GM23248 (cell line): ENCODE results near the gene SMARCA4. TPM values are rescaled to one million over a fixed set of nuclear protein-coding genes. Genes with fewer than 3 reads are reported as not detected.

Source experiments
- DNase-seq: peaks from one replicate; pipeline ENCODE4 v3.0.0-alpha.2; 2015
- H2AFZ ChIP-seq: fragments of 200-600 bp; sonication (generic); 2 replicates; pipeline ENCODE4 v1.6.1; 2016; ENCODE audit warnings: antibody characterized with exemption
- H3F3A ChIP-seq: fragments of 200-600 bp; sonication (generic); 2 replicates; pipeline ENCODE4 v1.6.1; 2016; ENCODE audit warnings: mild to moderate bottlenecking, antibody characterized with exemption, mixed run types; ENCODE audit not compliant: insufficient read depth
- H3K27ac ChIP-seq: fragments of 200-600 bp; sonication (generic); 2 replicates; pipeline ENCODE4 v1.5.1; 2016; ENCODE audit warnings: mild to moderate bottlenecking
- H3K27me3 ChIP-seq: fragments of 200-600 bp; sonication (generic); replicated peaks from 2 replicates; pipeline ENCODE4 v1.6.1; 2016; ENCODE audit warnings: mild to moderate bottlenecking; ENCODE audit not compliant: insufficient read depth
- H3K36me3 ChIP-seq: fragments of 200-600 bp; sonication (generic); 2 replicates; pipeline ENCODE4 v1.6.1; 2016; ENCODE audit warnings: low read depth, mild to moderate bottlenecking
- H3K4me1 ChIP-seq: fragments of 200-600 bp; sonication (generic); 2 replicates; pipeline ENCODE4 v1.6.1; 2016; ENCODE audit warnings: mild to moderate bottlenecking; ENCODE audit not compliant: insufficient read depth
- H3K4me2 ChIP-seq: fragments of 200-600 bp; sonication (generic); one replicate; pipeline ENCODE4 v1.6.1; 2016; ENCODE audit warnings: mild to moderate bottlenecking; ENCODE audit not compliant: unreplicated experiment
- H3K4me3 ChIP-seq: fragments of 200-600 bp; sonication (generic); 2 replicates; pipeline ENCODE4 v1.5.1; 2016; ENCODE audit warnings: mild to moderate bottlenecking
- H3K79me2 ChIP-seq: fragments of 200-600 bp; sonication (generic); 2 replicates; pipeline ENCODE4 v1.6.1; 2016; ENCODE audit warnings: mild to moderate bottlenecking; ENCODE audit not compliant: insufficient read depth
- H3K9ac ChIP-seq: fragments of 200-600 bp; sonication (generic); 2 replicates; pipeline ENCODE4 v1.6.1; 2016; ENCODE audit warnings: mild to moderate bottlenecking
- H3K9me2 ChIP-seq: fragments of 200-600 bp; sonication (generic); 2 replicates; pipeline ENCODE4 v1.6.1; 2016; ENCODE audit warnings: mixed run types, mild to moderate bottlenecking, moderate library complexity; ENCODE audit not compliant: insufficient read depth
- H3K9me3 ChIP-seq: fragments of 200-600 bp; sonication (generic); one replicate; pipeline ENCODE4 v1.6.1; 2017; ENCODE audit warnings: low read depth
- H4K20me1 ChIP-seq: fragments of 200-600 bp; sonication (generic); 2 replicates; pipeline ENCODE4 v1.6.0; 2016; ENCODE audit not compliant: insufficient read depth
- EZH2 ChIP-seq: fragments of 200-600 bp; sonication (generic); IDR thresholded peaks from 2 replicates; pipeline ENCODE4 v1.6.1; 2018; ENCODE audit warnings: antibody characterized with exemption, mild to moderate bottlenecking; ENCODE audit not compliant: insufficient read depth, poor library complexity, severe bottlenecking
- EZH2phosphoT487 ChIP-seq: fragments of 200-600 bp; sonication (generic); IDR thresholded peaks from 2 replicates; pipeline ENCODE4 v1.6.1; 2018; ENCODE audit warnings: antibody characterized with exemption, moderate library complexity, mild to moderate bottlenecking, low read depth; ENCODE audit not compliant: insufficient read depth
- WGBS, 2 experiments: methylation state at CpG; one replicate each; pipeline ENCODE4 v1.1.6; 2015 to 2017; ENCODE audit warnings: low lambda C conversion rate in 2 of 2, low coverage in 1 of 2; ENCODE audit errors: missing lambda C conversion rate in 2 of 2; 5-methylcytosine and 5-hydroxymethylcytosine counted together
- in situ Hi-C: fragments of 300-500 bp; cut with MboI; formaldehyde crosslinking; loops from 2 replicates; pipeline ENCODE4 v1.15.0; 2020
- polyA plus RNA-seq: library from polyadenylated mRNA; unstranded; fragments of >200 nt; fragmentation: Nextera tagmentation; extraction: Ambion mirVana; gene quantifications from 2 replicates; pipeline ENCODE4 v1.2.1, GENCODE V29; 2016
- total RNA-seq: library from RNA; depleted of rRNA; stranded (reverse); fragments of >200 nt; shearing (Covaris generic); gene quantifications from 2 replicates; pipeline ENCODE4 v1.2.3, GENCODE V29; 2014

SMARCA4 gene
- total and polyA plus RNA-seq, 2 experiments from 2014 or later = 37.1 to 44.0 TPM

- Histone ChIP-seq H3K9me3 (no peaks in the 10 kb centered on the region), H3K4me1 (no peaks in the 10 kb centered on the region), H3K9ac (no peak overlapping the region), H4K20me1 (no peaks in the 10 kb centered on the region), H3K4me2 (no peak overlapping the region), H3K27me3 (no peaks in the 10 kb centered on the region), H3K27ac (no peak overlapping the region), H3K9me2 (no peaks in the 10 kb centered on the region), H3K79me2 (no peaks in the 10 kb centered on the region), H3K4me3 (no peak overlapping the region), H3F3A (no peaks in the 10 kb centered on the region), H2AFZ (no peak overlapping the region), H3K36me3 (peaks cover 13% of the 10 kb centered on the region; the same call in 1 of the 2 replicates)
- no peak for DNase-seq
- WGBS, 2 experiments = 93 to 97% methylated on average over 14 of the region's 14 CpGs
- TF ChIP-seq EZH2 (no peak), EZH2phosphoT487 (no peak)
- in situ Hi-C loops = no loop called here
Observed at GRCh38 chr19:11007962-11008532, 47.2 kb downstream of the SMARCA4 start.

- DNase-seq = no peak
- Histone ChIP-seq H3K9ac (no peak overlapping the region), H3K36me3 (peaks cover 9% of the 10 kb centered on the region; the same call in 1 of the 2 replicates), H3K79me2 (no peaks in the 10 kb centered on the region), H3F3A (no peaks in the 10 kb centered on the region), H3K27me3 (no peaks in the 10 kb centered on the region), H4K20me1 (no peaks in the 10 kb centered on the region), H3K9me3 (no peaks in the 10 kb centered on the region), H2AFZ (no peak overlapping the region), H3K27ac (no peak overlapping the region), H3K4me2 (no peak overlapping the region), H3K9me2 (no peaks in the 10 kb centered on the region), H3K4me1 (no peaks in the 10 kb centered on the region), H3K4me3 (no peak overlapping the region)
- in situ Hi-C loops = no loop called here
- no peak for TF ChIP-seq EZH2phosphoT487
- TF ChIP-seq EZH2 = no peak
- 97% methylated on average over 9 of the region's 9 CpGs for WGBS, 2 experiments
Observed at GRCh38 chr19:11010041-11010440, 49.2 kb downstream of the SMARCA4 start.

DNA sequence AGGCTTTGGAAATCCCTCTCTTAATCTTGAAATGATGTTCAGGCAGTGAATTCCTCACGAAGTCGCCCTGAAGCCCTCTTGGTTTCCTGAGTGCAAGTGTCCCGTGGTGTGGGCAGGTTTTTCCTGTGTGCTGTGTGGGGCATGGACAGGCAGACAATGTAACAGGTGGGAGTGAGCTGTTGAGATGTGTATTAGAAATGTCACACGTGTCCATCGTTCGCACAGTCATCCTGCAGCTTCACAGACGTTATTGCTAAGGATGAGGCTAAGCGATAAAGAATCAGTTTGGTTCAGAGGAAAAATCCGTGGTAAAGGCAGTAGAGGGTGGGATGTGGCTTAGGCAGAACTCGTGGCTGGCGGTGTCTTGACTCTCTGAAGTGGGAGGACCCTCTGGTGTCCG lies 51.7 kb downstream of the SMARCA4 start:
- H3K27ac ChIP-seq = no peak overlapping the region
- DNase-seq = no peak
- 90 to 91% methylated on average over 12 of the region's 12 CpGs for WGBS, 2 experiments
- H3K4me3 ChIP-seq = no peak overlapping the region
- H3K4me2 ChIP-seq = no peak overlapping the region
- H3K36me3 ChIP-seq = peaks cover 9% of the 10 kb centered on the region; the same call in 1 of the 2 replicates
- H3K79me2 ChIP-seq = no peaks in the 10 kb centered on the region
- TF ChIP-seq EZH2phosphoT487 (no peak), EZH2 (no peak)
- H3K27me3 ChIP-seq = no peaks in the 10 kb centered on the region
- H3K9me3 ChIP-seq = no peaks in the 10 kb centered on the region
- in situ Hi-C loops = no loop called here
- H4K20me1 ChIP-seq = no peaks in the 10 kb centered on the region
- no peaks in the 10 kb centered on the region for H3K9me2 ChIP-seq
- H3F3A ChIP-seq = no peaks in the 10 kb centered on the region
- no peaks in the 10 kb centered on the region for H3K4me1 ChIP-seq
- no peak overlapping the region for H2AFZ ChIP-seq
- H3K9ac ChIP-seq = no peak overlapping the region

GRCh38 chr19:11013771-11014170 lies 52.9 kb downstream of the SMARCA4 start:
- no peak overlapping the region for H3K4me2 ChIP-seq
- H2AFZ ChIP-seq = no peak overlapping the region
- H3K79me2 ChIP-seq = no peaks in the 10 kb centered on the region
- in situ Hi-C loops = no loop called here
- H3K27ac ChIP-seq = no peak overlapping the region
- H3K9me2 ChIP-seq = no peaks in the 10 kb centered on the region
- no peaks in the 10 kb centered on the region for H4K20me1 ChIP-seq
- TF ChIP-seq EZH2 = no peak
- no peaks in the 10 kb centered on the region for H3F3A ChIP-seq
- no peaks in the 10 kb centered on the region for H3K27me3 ChIP-seq
- no peak overlapping the region for H3K9ac ChIP-seq
- H3K4me3 ChIP-seq = no peak overlapping the region
- H3K4me1 ChIP-seq = no peaks in the 10 kb centered on the region
- no peak for DNase-seq
- peaks cover 4% of the 10 kb centered on the region; the same call in 1 of the 2 replicates for H3K36me3 ChIP-seq
- H3K9me3 ChIP-seq = no peaks in the 10 kb centered on the region
- WGBS, 2 experiments = 98 to 100% methylated on average over 7 of the region's 7 CpGs

GRCh38 chr19:11014403-11014911 lies 53.6 kb downstream of the SMARCA4 start:
- 95 to 97% methylated on average over 12 of the region's 12 CpGs for WGBS, 2 experiments
- peaks cover 4% of the 10 kb centered on the region; the same call in 1 of the 2 replicates for H3K36me3 ChIP-seq

More at GRCh38 chr19:11014403-11014911, 53.6 kb downstream of the SMARCA4 start:
- no peak for DNase-seq
- Histone ChIP-seq H2AFZ (no peak overlapping the region), H3K27ac (no peak overlapping the region), H3K4me1 (no peaks in the 10 kb centered on the region), H3K9ac (no peak overlapping the region), H3K4me2 (no peak overlapping the region), H4K20me1 (no peaks in the 10 kb centered on the region), H3K27me3 (no peaks in the 10 kb centered on the region), H3K9me3 (no peaks in the 10 kb centered on the region), H3K79me2 (no peaks in the 10 kb centered on the region), H3F3A (no peaks in the 10 kb centered on the region), H3K9me2 (no peaks in the 10 kb centered on the region), H3K4me3 (no peak overlapping the region)
- TF ChIP-seq EZH2phosphoT487 = no peak
- TF ChIP-seq EZH2 = no peak
- in situ Hi-C loops = no loop called here
